HepG2 (cell line): Measurements from ENCODE around the gene TJP2. TPM values are rescaled to one million over a fixed set of nuclear protein-coding genes. Genes with fewer than 3 reads are reported as not detected.

Experiments used
- ATAC-seq: fragments of 200-7000 bp; cut with Tn5 transposase; 3 replicates; pipeline ENCODE4 v1.9.1; 2020; ENCODE audit warnings: mild to moderate bottlenecking, moderate library complexity
- BruUV-seq: library from RNA; stranded (reverse); fragments of 400-500 nt; replicated peaks from 2 replicates; lab custom pipeline; 2021; lab: Mats Ljungman, UMichigan
- CTCF ChIA-PET: fragments of 300-600 bp; formaldehyde crosslinking; extraction: SDS; loops from one replicate; lab custom pipeline; 2021; ENCODE audit warnings: low total read pairs, inconsistent platforms, low intra/inter-chr PET ratio; lab: Yijun Ruan, JAX
- POLR2A ChIA-PET: fragments of 350-600 bp; sonication (Branson Sonifier 250); formaldehyde crosslinking; loops from one replicate; lab custom pipeline; 2020; ENCODE audit warnings: antibody characterized with exemption, inconsistent platforms; lab: Yijun Ruan, JAX
- DNase-seq: peaks from one replicate; pipeline ENCODE4 v3.0.0-alpha.2; 2015; ENCODE audit warnings: low spot score
- FAIRE-seq: peaks from 3 replicates; lab custom pipeline; 2011; peaks lifted over from hg19 to GRCh38; lab: Jason Lieb, UNC
- H2AFZ ChIP-seq: one replicate; pipeline ENCODE4 v1.6.1; 2011; ENCODE audit warnings: low read length, inconsistent platforms
- H3K27ac ChIP-seq: fragments of 300-600 bp; 3 replicates; pipeline ENCODE4 v1.8.0; 2011; ENCODE audit warnings: mixed run types, mild to moderate bottlenecking, mixed read lengths, low read length, inconsistent platforms; ENCODE audit not compliant: insufficient read depth; ENCODE audit errors: extremely low read length
- H3K27me3 ChIP-seq, 2 experiments: fragments of 200-600 bp in 1 of 2; 2 replicates in 1 of 2; 3 replicates in 1 of 2; pipeline versions ENCODE4 v1.6.0 to v1.8.0; 2011; ENCODE audit warnings: low read length in 2 of 2, mild to moderate bottlenecking in 2 of 2, moderate library complexity in 2 of 2, inconsistent platforms in 1 of 2; ENCODE audit not compliant: insufficient read depth in 2 of 2, control insufficient read depth in 1 of 2
- H3K36me3 ChIP-seq, 2 experiments: fragments of 200-600 bp in 1 of 2; replicated peaks in 1 of 2; 2 replicates in 1 of 2; 3 replicates in 1 of 2; pipeline versions ENCODE4 v1.5.1 to v1.8.0; 2011; ENCODE audit warnings: low read length in 2 of 2, inconsistent platforms in 1 of 2; ENCODE audit not compliant: insufficient read depth in 2 of 2, control insufficient read depth in 1 of 2
- H3K4me1 ChIP-seq: 2 replicates; pipeline ENCODE4 v1.5.1; 2012; ENCODE audit warnings: low read length, inconsistent platforms; ENCODE audit not compliant: insufficient read depth
- H3K4me2 ChIP-seq: 2 replicates; pipeline ENCODE4 v1.6.0; 2011; ENCODE audit warnings: low read depth, low read length, inconsistent platforms
- H3K4me3 ChIP-seq, 3 experiments: fragments of 200-600 bp in 1 of 3; sonication (generic), shearing (Covaris generic) in 1 of 3; replicated peaks in 1 of 3; 2 replicates each; pipeline ENCODE4 v1.5.1; 2011 to 2016; ENCODE audit warnings: low read length in 3 of 3, inconsistent platforms in 2 of 3, low read depth in 2 of 3, mild to moderate bottlenecking in 2 of 3, control low read depth in 1 of 3, mixed read lengths in 1 of 3; ENCODE audit not compliant: insufficient read depth in 1 of 3
- H3K79me2 ChIP-seq: one replicate; pipeline ENCODE4 v1.6.1; 2011; ENCODE audit warnings: low read length, inconsistent platforms; ENCODE audit not compliant: insufficient read depth
- H3K9ac ChIP-seq: 2 replicates; pipeline ENCODE4 v1.6.0; 2011; ENCODE audit warnings: mild to moderate bottlenecking, low read depth, low read length, inconsistent platforms; ENCODE audit not compliant: insufficient read depth
- H3K9me3 ChIP-seq: 2 replicates; pipeline ENCODE4 v1.5.1; 2012; ENCODE audit warnings: mild to moderate bottlenecking, low read length
- H4K20me1 ChIP-seq: 2 replicates; pipeline ENCODE4 v1.6.0; 2011; ENCODE audit warnings: inconsistent platforms, mild to moderate bottlenecking, low read length, moderate library complexity; ENCODE audit not compliant: insufficient read depth
- CREB1 ChIP-seq, 2 experiments: fragments of 450-650 bp in 1 of 2; IDR thresholded peaks; 2 replicates each; pipeline ENCODE4 v1.6.1; 2016 to 2017; ENCODE audit warnings: control low read depth in 1 of 2, mild to moderate bottlenecking in 1 of 2, missing compliant biosample characterization in 1 of 2, missing genetic modification characterization in 1 of 2
- HNRNPLL ChIP-seq: fragments of 200-400 bp; formaldehyde crosslinking; IDR thresholded peaks from 2 replicates; pipeline ENCODE4 v1.6.1; 2017; ENCODE audit warnings: mild to moderate bottlenecking, low read depth, low read length; ENCODE audit not compliant: poor library complexity, severe bottlenecking
- MYNN ChIP-seq: sonication (generic); formaldehyde crosslinking; IDR thresholded peaks from 2 replicates; pipeline ENCODE4 v1.4.0; 2020; ENCODE audit warnings: mild to moderate bottlenecking, low read depth, missing genetic modification reagents
- NFAT5 ChIP-seq: sonication (generic); formaldehyde crosslinking; IDR thresholded peaks from 2 replicates; pipeline ENCODE4 v1.4.0; 2020; ENCODE audit warnings: missing genetic modification reagents
- NR2F1 ChIP-seq, 2 experiments: fragments of 450-650 bp in 1 of 2; formaldehyde crosslinking in 1 of 2; IDR thresholded peaks; 2 replicates each; pipeline versions ENCODE4 v1.5.0 to v1.6.1; 2016 to 2020; ENCODE audit warnings: mild to moderate bottlenecking in 1 of 2, missing compliant biosample characterization in 1 of 2, missing genetic modification reagents in 1 of 2, moderate library complexity in 1 of 2
- ONECUT2 ChIP-seq: sonication (generic); formaldehyde crosslinking; IDR thresholded peaks from 2 replicates; pipeline ENCODE4 v1.4.0; 2020; ENCODE audit warnings: missing genetic modification reagents
- PLRG1 ChIP-seq: fragments of 450-650 bp; conservative IDR thresholded peaks from 2 replicates; pipeline ENCODE4 v1.6.1; 2016
- SALL1 ChIP-seq: sonication (generic); formaldehyde crosslinking; IDR thresholded peaks from 2 replicates; pipeline ENCODE4 v1.8.0; 2022; ENCODE audit warnings: mild to moderate bottlenecking, missing genetic modification reagents
- SUZ12 ChIP-seq: fragments of 150-350 bp; IDR thresholded peaks from 2 replicates; pipeline ENCODE4 v1.6.1; 2014; ENCODE audit warnings: low read depth, low read length
- ZFP36L1 ChIP-seq: sonication (generic); formaldehyde crosslinking; IDR thresholded peaks from 2 replicates; pipeline ENCODE4 v1.8.0; 2022; ENCODE audit warnings: mild to moderate bottlenecking, missing genetic modification reagents, moderate library complexity
- ZNF619 ChIP-seq: sonication (generic); formaldehyde crosslinking; IDR thresholded peaks from 2 replicates; pipeline ENCODE4 v1.4.0; 2020; ENCODE audit warnings: mild to moderate bottlenecking, missing genetic modification reagents
- WGBS: methylation state at CpG from one replicate; pipeline ENCODE4 v1.1.6; 2017; ENCODE audit warnings: low lambda C conversion rate; 5-methylcytosine and 5-hydroxymethylcytosine counted together
- in situ Hi-C: cut with HindIII; loops from 2 replicates; pipeline ENCODE4 v1.10.0; 2017; ENCODE audit warnings: low pct_unique_long_range_greater_than_20kb; ENCODE audit not compliant: extremely low pct_ligation_motif_present
- intact Hi-C: fragments of 100-400 bp; cut with micrococcal nuclease; formaldehyde crosslinking; loops from one replicate; pipeline ENCODE4 v1.10.0; 2022; ENCODE audit not compliant: unreplicated experiment
- polyA plus RNA-seq, 8 experiments: library from polyadenylated mRNA; depleted of rRNA in 3 of 8; stranded (reverse) in 7 of 8; unstranded in 1 of 8; fragments of >200 nt; fragmentation: Illumina TruSeq in 4 of 8; extraction: Trizol in 4 of 8; gene quantifications; 2 replicates each; pipeline versions ENCODE4 v1.2.1 to v1.2.3, GENCODE V29; 2011 to 2016; ENCODE audit warnings: low read depth in 4 of 8, missing spikeins in 1 of 8, mixed read lengths in 1 of 8; ENCODE audit not compliant: insufficient read depth in 1 of 8
- total RNA-seq, 5 experiments: library from RNA; depleted of rRNA; stranded (reverse); fragments of >200 nt; fragmentation: Illumina TruSeq; extraction: Trizol; gene quantifications; 2 replicates each; pipeline ENCODE4 v1.2.3, GENCODE V29; 2016; ENCODE audit warnings: low read depth in 1 of 5
- TF ChIP-seq, protein P1 (sequence below): sonication (generic); formaldehyde crosslinking; IDR thresholded peaks from 2 replicates; pipeline ENCODE4 v1.4.0; 2020; ENCODE audit warnings: missing genetic modification reagents

The TJP2 gene
- total and polyA plus RNA-seq, 2 of the 13 experiments (the other 11 are each of a cell fraction or from before 2014, with no cell fraction given) = 109 to 110 TPM

- TF ChIP-seq CREB1 (IDR thresholded peaks at IDR 0.05) = no peak
- peak; percentile 33 for TF ChIP-seq CREB1 (CRISPR knock-in tag; IDR thresholded peaks at IDR 0.05)
- TF ChIP-seq HNRNPLL = no peak
- TF ChIP-seq SUZ12 = no peak
- no peak for TF ChIP-seq ZFP36L1 (CRISPR knock-in tag)
- TF ChIP-seq PLRG1 = no peak
- no peak for TF ChIP-seq NR2F1 (CRISPR knock-in tag; IDR thresholded peaks at IDR 0.05)
Measured at GRCh38 chr9:69168709-69169217, 5.3 kb upstream of the TJP2 start (continued).

DNA sequence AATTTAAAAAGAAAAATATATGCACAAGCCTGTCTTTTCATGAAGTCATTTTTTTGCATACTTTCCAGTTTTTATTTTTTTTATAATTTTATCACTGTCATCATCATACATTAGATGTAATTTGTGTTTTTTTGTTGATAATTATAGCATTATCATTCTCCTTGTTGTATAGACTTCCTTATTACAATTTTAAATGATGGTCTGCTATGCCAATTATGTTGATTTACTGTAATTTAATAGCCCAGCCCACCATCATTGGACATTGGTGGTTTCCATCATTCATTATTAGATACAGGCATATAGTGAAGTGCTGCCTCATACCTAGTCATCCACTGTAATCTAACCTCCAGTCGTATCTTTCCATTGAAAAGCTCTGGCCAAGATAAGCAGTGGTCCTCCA lies 3.8 kb upstream of the TJP2 start:
- no TSS peak for BruUV-seq
- 87% methylated on average over 1 of the region's 1 CpG for WGBS
- TF ChIP-seq ZNF619 (CRISPR knock-in tag) (no peak), SALL1 (CRISPR knock-in tag) (no peak), ONECUT2 (CRISPR knock-in tag) (no peak), NFAT5 (CRISPR knock-in tag) (no peak), MYNN (no peak)
- TF ChIP-seq, protein P1, sequence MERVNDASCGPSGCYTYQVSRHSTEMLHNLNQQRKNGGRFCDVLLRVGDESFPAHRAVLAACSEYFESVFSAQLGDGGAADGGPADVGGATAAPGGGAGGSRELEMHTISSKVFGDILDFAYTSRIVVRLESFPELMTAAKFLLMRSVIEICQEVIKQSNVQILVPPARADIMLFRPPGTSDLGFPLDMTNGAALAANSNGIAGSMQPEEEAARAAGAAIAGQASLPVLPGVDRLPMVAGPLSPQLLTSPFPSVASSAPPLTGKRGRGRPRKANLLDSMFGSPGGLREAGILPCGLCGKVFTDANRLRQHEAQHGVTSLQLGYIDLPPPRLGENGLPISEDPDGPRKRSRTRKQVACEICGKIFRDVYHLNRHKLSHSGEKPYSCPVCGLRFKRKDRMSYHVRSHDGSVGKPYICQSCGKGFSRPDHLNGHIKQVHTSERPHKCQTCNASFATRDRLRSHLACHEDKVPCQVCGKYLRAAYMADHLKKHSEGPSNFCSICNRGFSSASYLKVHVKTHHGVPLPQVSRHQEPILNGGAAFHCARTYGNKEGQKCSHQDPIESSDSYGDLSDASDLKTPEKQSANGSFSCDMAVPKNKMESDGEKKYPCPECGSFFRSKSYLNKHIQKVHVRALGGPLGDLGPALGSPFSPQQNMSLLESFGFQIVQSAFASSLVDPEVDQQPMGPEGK (CRISPR knock-in tag) = no peak
- no peaks in the 10 kb centered on the region for H3K9me3 ChIP-seq
- H3K4me3 ChIP-seq = no peak overlapping the region
- in situ Hi-C loops (no loop called here), intact Hi-C loops (loop anchor here (5.0 kb wide), 1 partner anchor 48 kb away; no protein-coding TSS in a partner anchor)
- no peaks in the 10 kb centered on the region for H3K27me3 ChIP-seq
- ChIA-PET CTCF (no interaction called here), POLR2A (no interaction called here)
- H3K9ac ChIP-seq = no peak overlapping the region
- FAIRE-seq (no peak), ATAC-seq (no peak), DNase-seq (no peak)
- no peak overlapping the region for H3K27ac ChIP-seq
- H3K79me2 ChIP-seq = peaks cover 70% of the 10 kb centered on the region
- H3K4me1 ChIP-seq = peaks cover 66% of the 10 kb centered on the region
- peaks cover 36% of the 10 kb centered on the region; the same call in 1 of the 2 replicates for H4K20me1 ChIP-seq
- no peak overlapping the region for H2AFZ ChIP-seq
- H3K36me3 ChIP-seq = peaks cover 5 to 30% of the 10 kb centered on the region in 2 experiments
- no peak overlapping the region for H3K4me2 ChIP-seq
